Panc1 (cell line): ENCODE data around the gene C12orf42.

ENCODE experiments used
- POLR2AphosphoS5 ChIP-seq: IDR thresholded peaks from 2 replicates; pipeline ENCODE4 v1.6.1; 2012; ENCODE audit warnings: mild to moderate bottlenecking, low read depth, low read length, moderate library complexity
- SIN3A ChIP-seq: IDR thresholded peaks from 2 replicates; pipeline ENCODE4 v1.6.1; 2012; ENCODE audit warnings: low read depth, mild to moderate bottlenecking, low read length, moderate library complexity, borderline replicate concordance; ENCODE audit not compliant: insufficient read depth
- TF ChIP-seq, protein P1 (sequence below): fragments of 450-650 bp; IDR thresholded peaks from 2 replicates; pipeline ENCODE4 v1.5.1; 2017; ENCODE audit warnings: mild to moderate bottlenecking
- TF ChIP-seq, protein P2 (sequence below), 2 experiments: IDR thresholded peaks; 2 replicates each; pipeline ENCODE4 v1.6.1; 2011 to 2012; ENCODE audit warnings: low read depth in 2 of 2, control low read depth in 1 of 2, low read length in 1 of 2, mild to moderate bottlenecking in 1 of 2, moderate library complexity in 1 of 2; ENCODE audit not compliant: insufficient read depth in 1 of 2

DNA sequence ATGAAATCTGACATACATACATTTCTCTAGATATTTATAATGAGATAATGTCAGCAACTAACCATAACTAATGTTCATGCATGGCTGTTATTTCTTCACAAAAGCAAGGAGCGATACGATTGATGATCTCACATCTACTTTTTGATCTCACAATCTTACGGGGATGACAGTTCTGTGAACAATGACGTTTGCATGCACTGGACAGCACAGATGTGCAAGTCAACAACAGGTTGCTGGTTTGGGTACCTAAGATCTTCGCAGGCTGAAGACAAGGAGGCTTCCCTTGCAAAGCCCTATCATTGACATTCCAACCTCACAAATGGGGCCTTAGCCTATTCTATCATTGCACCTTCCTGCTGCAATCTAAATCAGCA lies 53.6 kb downstream of the C12orf42 start:
- TF ChIP-seq POLR2AphosphoS5 (no peak), SIN3A (no peak)
- TF ChIP-seq, protein P1, sequence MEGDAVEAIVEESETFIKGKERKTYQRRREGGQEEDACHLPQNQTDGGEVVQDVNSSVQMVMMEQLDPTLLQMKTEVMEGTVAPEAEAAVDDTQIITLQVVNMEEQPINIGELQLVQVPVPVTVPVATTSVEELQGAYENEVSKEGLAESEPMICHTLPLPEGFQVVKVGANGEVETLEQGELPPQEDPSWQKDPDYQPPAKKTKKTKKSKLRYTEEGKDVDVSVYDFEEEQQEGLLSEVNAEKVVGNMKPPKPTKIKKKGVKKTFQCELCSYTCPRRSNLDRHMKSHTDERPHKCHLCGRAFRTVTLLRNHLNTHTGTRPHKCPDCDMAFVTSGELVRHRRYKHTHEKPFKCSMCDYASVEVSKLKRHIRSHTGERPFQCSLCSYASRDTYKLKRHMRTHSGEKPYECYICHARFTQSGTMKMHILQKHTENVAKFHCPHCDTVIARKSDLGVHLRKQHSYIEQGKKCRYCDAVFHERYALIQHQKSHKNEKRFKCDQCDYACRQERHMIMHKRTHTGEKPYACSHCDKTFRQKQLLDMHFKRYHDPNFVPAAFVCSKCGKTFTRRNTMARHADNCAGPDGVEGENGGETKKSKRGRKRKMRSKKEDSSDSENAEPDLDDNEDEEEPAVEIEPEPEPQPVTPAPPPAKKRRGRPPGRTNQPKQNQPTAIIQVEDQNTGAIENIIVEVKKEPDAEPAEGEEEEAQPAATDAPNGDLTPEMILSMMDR: no peak
- TF ChIP-seq, protein P2, sequence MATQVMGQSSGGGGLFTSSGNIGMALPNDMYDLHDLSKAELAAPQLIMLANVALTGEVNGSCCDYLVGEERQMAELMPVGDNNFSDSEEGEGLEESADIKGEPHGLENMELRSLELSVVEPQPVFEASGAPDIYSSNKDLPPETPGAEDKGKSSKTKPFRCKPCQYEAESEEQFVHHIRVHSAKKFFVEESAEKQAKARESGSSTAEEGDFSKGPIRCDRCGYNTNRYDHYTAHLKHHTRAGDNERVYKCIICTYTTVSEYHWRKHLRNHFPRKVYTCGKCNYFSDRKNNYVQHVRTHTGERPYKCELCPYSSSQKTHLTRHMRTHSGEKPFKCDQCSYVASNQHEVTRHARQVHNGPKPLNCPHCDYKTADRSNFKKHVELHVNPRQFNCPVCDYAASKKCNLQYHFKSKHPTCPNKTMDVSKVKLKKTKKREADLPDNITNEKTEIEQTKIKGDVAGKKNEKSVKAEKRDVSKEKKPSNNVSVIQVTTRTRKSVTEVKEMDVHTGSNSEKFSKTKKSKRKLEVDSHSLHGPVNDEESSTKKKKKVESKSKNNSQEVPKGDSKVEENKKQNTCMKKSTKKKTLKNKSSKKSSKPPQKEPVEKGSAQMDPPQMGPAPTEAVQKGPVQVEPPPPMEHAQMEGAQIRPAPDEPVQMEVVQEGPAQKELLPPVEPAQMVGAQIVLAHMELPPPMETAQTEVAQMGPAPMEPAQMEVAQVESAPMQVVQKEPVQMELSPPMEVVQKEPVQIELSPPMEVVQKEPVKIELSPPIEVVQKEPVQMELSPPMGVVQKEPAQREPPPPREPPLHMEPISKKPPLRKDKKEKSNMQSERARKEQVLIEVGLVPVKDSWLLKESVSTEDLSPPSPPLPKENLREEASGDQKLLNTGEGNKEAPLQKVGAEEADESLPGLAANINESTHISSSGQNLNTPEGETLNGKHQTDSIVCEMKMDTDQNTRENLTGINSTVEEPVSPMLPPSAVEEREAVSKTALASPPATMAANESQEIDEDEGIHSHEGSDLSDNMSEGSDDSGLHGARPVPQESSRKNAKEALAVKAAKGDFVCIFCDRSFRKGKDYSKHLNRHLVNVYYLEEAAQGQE (IDR thresholded peaks at IDR 0.05; ENCODE audit: insufficient read depth in 1 of 2, low read depth in 2 of 2, low read length in 1 of 2): no peak
